CD4-positive, alpha-beta T cell (primary cell): ENCODE measurements around the gene THRB. TPM values are rescaled to one million over a fixed set of nuclear protein-coding genes. Genes with fewer than 3 reads are reported as not detected.

ENCODE experiments used
- ATAC-seq: fragments of 200-7000 bp; cut with Tn5 transposase; one replicate; pipeline ENCODE4 v1.10.0; 2022; ENCODE audit warnings: mild to moderate bottlenecking; ENCODE audit not compliant: poor library complexity
- CTCF ChIA-PET: fragments of 350-600 bp; sonication (Branson Sonifier 250); formaldehyde crosslinking; loops from one replicate; lab custom pipeline; 2021; ENCODE audit warnings: antibody characterized with exemption, inconsistent platforms; lab: Charles Lee
- POLR2A ChIA-PET: fragments of 350-600 bp; sonication (Branson Sonifier 250); formaldehyde crosslinking; loops from one replicate; lab custom pipeline; 2021; ENCODE audit warnings: antibody characterized with exemption, inconsistent platforms; lab: Charles Lee
- DNase-seq, 14 experiments: peaks; one replicate each; pipeline ENCODE4 v3.0.0-alpha.2; 2013 to 2020; ENCODE audit warnings: mixed read lengths in 2 of 14
- H3K27ac ChIP-seq, 2 donors: one replicate each; pipeline versions ENCODE4 v1.5.1 to v1.7.0; 2013; ENCODE audit warnings: low read length in 2 of 2, low read depth in 1 of 2, mild to moderate bottlenecking in 1 of 2
- H3K27me3 ChIP-seq, 2 experiments: 1 replicate in 1 of 2; 2 replicates in 1 of 2; pipeline versions ENCODE4 v1.6.1 to v1.7.0; 2013; ENCODE audit warnings: low read length in 2 of 2, control low read depth in 1 of 2, mild to moderate bottlenecking in 1 of 2, moderate library complexity in 1 of 2; ENCODE audit not compliant: insufficient read depth in 2 of 2, control insufficient read depth in 1 of 2
- H3K36me3 ChIP-seq: one replicate; pipeline ENCODE4 v1.6.1; 2013; ENCODE audit warnings: low read length, control low read depth; ENCODE audit not compliant: insufficient read depth
- H3K4me1 ChIP-seq: one replicate; pipeline ENCODE4 v1.6.1; 2013; ENCODE audit warnings: low read length, control low read depth; ENCODE audit not compliant: insufficient read depth
- H3K4me3 ChIP-seq: one replicate; pipeline ENCODE4 v1.5.1; 2013; ENCODE audit warnings: mild to moderate bottlenecking, low read length, moderate library complexity
- H3K9me3 ChIP-seq, 2 experiments: 1 replicate in 1 of 2; 2 replicates in 1 of 2; pipeline versions ENCODE4 v1.6.1 to v1.7.0; 2013; ENCODE audit warnings: low read length in 2 of 2, mild to moderate bottlenecking in 2 of 2, control low read depth in 1 of 2, moderate library complexity in 1 of 2; ENCODE audit not compliant: control insufficient read depth in 1 of 2, insufficient read depth in 1 of 2
- H3K27ac Mint-ChIP-seq: one replicate; pipeline ENCODE4 v1.8.0; 2020; ENCODE audit warnings: mixed read lengths
- H3K27me3 Mint-ChIP-seq: one replicate; pipeline ENCODE4 v1.8.0; 2021; ENCODE audit warnings: mixed read lengths
- H3K36me3 Mint-ChIP-seq: one replicate; pipeline ENCODE4 v1.8.0; 2021; ENCODE audit warnings: low read depth, mixed read lengths
- H3K4me1 Mint-ChIP-seq: one replicate; pipeline ENCODE4 v1.8.0; 2021; ENCODE audit warnings: low read depth, mixed read lengths
- H3K4me3 Mint-ChIP-seq: one replicate; pipeline ENCODE4 v1.8.0; 2020; ENCODE audit warnings: mild to moderate bottlenecking, mixed read lengths
- H3K9me3 Mint-ChIP-seq: one replicate; pipeline ENCODE4 v1.8.0; 2020; ENCODE audit warnings: mixed read lengths
- CTCF ChIP-seq: fragments of 200-600 bp; IDR thresholded peaks from one replicate; pipeline ENCODE4 v1.8.0; 2022; ENCODE audit warnings: antibody characterized with exemption, mild to moderate bottlenecking
- intact Hi-C, 2 experiments: fragments of 100-400 bp; cut with DNase I in 1 of 2; cut with micrococcal nuclease in 1 of 2; formaldehyde crosslinking; loops; one replicate each; pipeline versions ENCODE4 v1.15.1 to v1.9.0; 2023 to 2025; cut with DNase I, micrococcal nuclease
- total RNA-seq, 174 experiments: library from RNA in 2 of 174; stranded (reverse) in 2 of 174; gene quantifications; one replicate each; pipeline ENCODE4 v1.2.3 and lab custom pipeline; 2021 to 2026

The THRB gene
- total RNA-seq, 2 experiments from 2014 or later: not detected

DNA sequence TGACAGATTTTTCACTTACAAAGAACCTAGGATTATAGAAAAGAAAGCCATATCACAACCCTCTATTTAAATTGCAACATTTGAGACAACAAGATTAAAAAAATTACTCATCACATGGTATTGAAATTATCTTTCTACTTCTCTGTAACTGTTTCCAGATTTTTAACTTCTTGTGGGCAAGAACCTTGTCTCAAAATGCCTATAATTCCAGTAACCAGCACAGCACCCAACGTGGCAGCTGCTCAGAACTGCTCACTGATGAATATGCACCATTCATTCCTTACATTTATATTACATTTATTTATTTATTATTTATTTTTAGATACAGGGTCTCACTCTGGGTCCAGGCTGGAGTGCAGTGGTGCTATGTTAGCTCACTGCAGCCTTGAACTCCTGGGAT is 216.1 kb downstream of the THRB start:
- no peaks in the 10 kb centered on the region for H3K4me1 ChIP-seq
- no peak for ATAC-seq
- CTCF ChIA-PET: no interaction called here
- H3K9me3 Mint-ChIP-seq: peaks cover 2% of the 10 kb centered on the region
- peaks cover 13% of the 10 kb centered on the region for H3K27me3 Mint-ChIP-seq
- no peaks in the 10 kb centered on the region for H3K4me1 Mint-ChIP-seq
- H3K36me3 Mint-ChIP-seq: no peaks in the 10 kb centered on the region
- no peak overlapping the region for H3K4me3 ChIP-seq
- no peaks in the 10 kb centered on the region for H3K36me3 ChIP-seq
- H3K9me3 ChIP-seq: no peaks in the 10 kb centered on the region
- no peak overlapping the region for H3K4me3 Mint-ChIP-seq
- no peak for DNase-seq
- H3K27ac Mint-ChIP-seq: no peak overlapping the region
- no peaks in the 10 kb centered on the region for H3K27me3 ChIP-seq
- TF ChIP-seq CTCF: no peak
- POLR2A ChIA-PET: no interaction called here
- intact Hi-C loops: no loop called here
- H3K27ac ChIP-seq: no peak overlapping the region

GRCh38 chr3:24273491-24273890 is 221.2 kb downstream of the THRB start:
- intact Hi-C loops: no loop called here
- Histone ChIP-seq H3K9me3 (no peaks in the 10 kb centered on the region), H3K4me3 (no peak overlapping the region), H3K4me1 (no peaks in the 10 kb centered on the region), H3K27me3 (no peaks in the 10 kb centered on the region), H3K36me3 (no peaks in the 10 kb centered on the region), H3K27ac (no peak overlapping the region)
- Mint-ChIP-seq H3K36me3 (no peaks in the 10 kb centered on the region), H3K9me3 (no peaks in the 10 kb centered on the region), H3K27ac (no peak overlapping the region), H3K27me3 (peaks cover 13% of the 10 kb centered on the region), H3K4me3 (no peak overlapping the region), H3K4me1 (no peaks in the 10 kb centered on the region)
- ChIA-PET CTCF (no interaction called here), POLR2A (no interaction called here)
- no peak for DNase-seq
- no peak for TF ChIP-seq CTCF
- ATAC-seq: no peak

GRCh38 chr3:24272875-24273274 is 221.8 kb downstream of the THRB start:
- ATAC-seq (no peak), DNase-seq (no peak)
- H3K4me1 ChIP-seq: no peaks in the 10 kb centered on the region
- Mint-ChIP-seq H3K4me1 (no peaks in the 10 kb centered on the region), H3K27ac (no peak overlapping the region), H3K27me3 (peaks cover 14% of the 10 kb centered on the region), H3K36me3 (no peaks in the 10 kb centered on the region), H3K4me3 (no peak overlapping the region), H3K9me3 (no peaks in the 10 kb centered on the region)
- H3K9me3 ChIP-seq: no peaks in the 10 kb centered on the region
- intact Hi-C loops: no loop called here
- TF ChIP-seq CTCF: no peak
- ChIA-PET CTCF (no interaction called here), POLR2A (no interaction called here)
- no peaks in the 10 kb centered on the region for H3K27me3 ChIP-seq
- no peak overlapping the region for H3K4me3 ChIP-seq
- no peak overlapping the region for H3K27ac ChIP-seq
- no peaks in the 10 kb centered on the region for H3K36me3 ChIP-seq
